Limb (tissue), 2 donors: ENCODE measurements around the gene ZNF776.
"Not testable (repeated sequence)": the region's sequence is repeated elsewhere in the genome, so short reads cannot be mapped to it uniquely, and the experiment has no call there.

Experiments
- DNase-seq, 2 donors: peaks; one replicate each; pipeline ENCODE4 v3.0.0-alpha.2; 2016; ENCODE audit errors: extremely low spot score in 2 of 2

Gene ZNF776

DNA sequence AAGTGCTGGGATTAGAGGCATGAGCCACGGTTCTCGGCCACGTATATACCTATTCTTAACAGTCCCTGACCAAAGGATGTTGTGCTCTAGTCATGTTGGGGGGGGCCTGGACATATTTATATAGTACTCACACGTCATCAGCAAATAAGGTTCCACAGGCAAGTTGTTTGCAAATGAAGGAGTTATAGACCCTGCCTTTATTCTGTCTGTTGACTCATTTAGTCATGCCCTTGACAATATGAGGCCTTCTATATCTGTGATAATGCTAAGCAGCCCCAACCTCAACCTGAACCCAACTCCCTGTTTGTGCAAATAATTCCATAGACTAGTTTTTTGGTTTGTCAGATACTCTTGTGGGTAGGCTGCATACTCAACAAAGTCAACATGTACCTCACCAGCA is 31.7 kb downstream of the ZNF776 start:
- DNase-seq, result no peak

DNA sequence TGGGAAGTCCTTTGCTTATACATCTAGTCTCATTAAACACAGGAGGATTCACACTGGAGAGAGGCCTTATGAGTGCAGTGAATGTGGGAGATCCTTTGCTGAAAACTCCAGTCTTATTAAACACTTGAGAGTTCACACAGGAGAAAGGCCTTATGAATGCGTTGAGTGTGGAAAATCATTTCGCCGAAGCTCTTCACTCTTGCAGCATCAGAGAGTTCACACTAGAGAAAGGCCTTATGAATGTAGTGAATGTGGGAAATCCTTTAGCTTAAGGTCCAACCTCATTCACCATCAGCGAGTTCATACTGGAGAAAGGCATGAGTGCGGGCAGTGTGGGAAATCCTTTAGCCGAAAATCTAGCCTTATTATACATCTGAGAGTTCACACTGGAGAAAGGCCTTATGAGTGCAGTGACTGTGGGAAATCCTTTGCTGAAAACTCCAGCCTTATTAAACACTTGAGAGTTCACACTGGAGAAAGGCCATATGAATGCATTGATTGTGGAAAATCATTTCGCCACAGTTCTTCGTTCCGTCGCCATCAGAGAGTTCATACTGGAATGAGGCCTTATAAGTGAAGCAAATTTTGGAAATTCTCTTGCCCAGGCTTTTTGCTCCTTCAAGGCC is 32.7 kb downstream of the ZNF776 start:
- no peak for DNase-seq

DNA sequence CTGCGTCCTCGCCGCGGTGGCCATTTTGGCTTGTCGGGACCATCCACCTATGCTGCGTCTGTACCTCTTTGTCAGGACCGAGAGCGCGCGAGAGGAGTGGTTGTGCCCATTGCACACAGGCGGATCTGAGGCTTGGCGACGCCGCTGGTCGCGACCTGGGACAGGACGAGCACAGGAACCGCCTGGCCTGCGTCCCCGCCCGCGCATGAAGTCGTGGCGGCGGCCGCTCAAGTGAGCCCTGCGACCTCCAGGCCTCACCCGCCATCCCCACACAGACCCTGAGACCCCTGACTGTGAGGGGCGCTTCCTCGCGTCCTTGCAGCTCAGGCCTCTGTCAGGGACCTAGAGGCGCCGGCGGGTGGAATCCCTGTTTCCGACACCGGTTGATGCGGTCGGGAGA is 39.7 kb downstream of the ZNF776 start:
- no peak for DNase-seq

DNA sequence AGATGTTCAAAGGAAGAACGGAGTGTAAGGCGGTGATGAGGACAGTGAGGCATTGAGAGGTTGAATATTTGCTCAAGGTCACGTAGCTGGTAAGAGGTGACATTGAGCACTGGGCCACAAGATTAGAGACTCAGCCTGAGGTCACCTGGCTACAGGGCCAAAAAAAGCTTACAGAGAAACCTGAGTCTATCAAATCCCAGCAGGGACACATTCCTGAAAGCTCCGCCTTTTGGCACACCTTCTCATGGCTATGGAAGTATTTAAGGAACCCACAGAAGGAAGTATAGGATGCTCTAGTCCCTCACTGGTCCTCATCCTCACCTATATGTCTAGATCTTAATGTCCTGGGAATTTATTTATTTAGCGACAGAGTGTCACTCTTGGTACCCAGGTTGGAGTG is 40.3 kb downstream of the ZNF776 start:
- DNase-seq, result no peak

DNA sequence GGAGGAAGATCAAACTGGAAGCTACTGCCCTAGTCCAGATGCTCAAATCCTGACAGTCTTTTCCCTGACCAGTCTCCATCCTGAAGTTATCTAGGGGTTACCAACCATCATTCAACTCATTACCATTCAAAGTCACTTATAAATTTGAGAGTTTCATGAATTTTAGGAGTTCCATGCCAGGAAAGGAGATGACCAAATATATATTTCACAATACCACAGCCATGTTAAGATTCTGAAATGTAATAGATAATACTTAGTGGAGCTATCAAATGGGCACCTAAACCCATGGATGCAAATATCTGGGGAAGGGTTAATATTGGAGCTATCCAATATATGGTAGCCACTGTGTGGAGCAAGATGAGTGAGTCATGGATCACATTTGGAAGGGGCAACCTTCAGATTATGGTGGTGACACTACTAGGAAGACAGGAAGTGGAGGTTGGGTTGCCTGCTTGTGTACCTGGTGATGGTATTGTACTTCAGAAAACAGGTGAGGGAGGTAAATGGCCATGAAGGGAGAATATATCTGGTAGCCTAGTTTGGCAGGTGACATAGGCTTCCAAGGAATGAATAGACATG is 41.6 kb downstream of the ZNF776 start:
- no peak for DNase-seq

DNA sequence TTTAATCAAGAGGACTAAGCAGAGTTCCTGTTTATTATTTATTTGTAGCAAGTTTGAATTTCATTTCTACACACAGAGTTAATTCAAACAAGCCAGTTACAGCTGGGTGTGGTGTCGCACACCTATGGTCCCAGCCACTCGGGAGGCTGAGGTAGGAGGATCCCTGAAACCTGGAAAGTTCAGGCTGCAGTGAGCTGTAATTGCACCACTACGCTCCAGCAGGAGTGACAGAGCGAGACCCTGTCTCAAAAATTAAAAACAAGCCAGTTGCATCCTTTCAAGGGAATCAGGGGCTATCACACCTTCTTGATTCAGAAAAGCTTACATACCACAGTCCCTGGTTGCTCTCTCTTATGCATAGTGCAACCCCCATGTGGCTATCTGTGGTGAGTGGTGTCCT is 42.7 kb downstream of the ZNF776 start:
- no peak for DNase-seq

DNA sequence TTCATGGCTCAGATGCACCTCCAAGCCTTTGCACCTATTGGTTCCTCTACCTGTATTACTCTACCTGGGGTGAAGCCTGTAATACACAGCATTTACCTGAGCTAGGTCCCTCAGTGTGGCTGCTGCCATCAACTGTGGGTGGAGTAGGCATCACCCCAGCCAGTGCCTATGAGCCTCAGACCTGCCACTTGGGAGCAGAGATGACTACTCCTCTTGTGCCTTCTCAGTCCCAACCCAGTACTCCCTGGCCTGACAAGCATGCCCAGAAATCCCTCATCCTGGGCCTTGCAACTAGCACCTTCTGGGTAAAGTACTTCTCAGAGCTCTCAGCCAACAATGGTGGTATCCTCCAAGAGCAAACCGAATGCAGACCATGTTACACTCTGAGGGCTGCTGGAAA is 50.0 kb downstream of the ZNF776 start:
- not testable (repeated sequence) for DNase-seq

DNA sequence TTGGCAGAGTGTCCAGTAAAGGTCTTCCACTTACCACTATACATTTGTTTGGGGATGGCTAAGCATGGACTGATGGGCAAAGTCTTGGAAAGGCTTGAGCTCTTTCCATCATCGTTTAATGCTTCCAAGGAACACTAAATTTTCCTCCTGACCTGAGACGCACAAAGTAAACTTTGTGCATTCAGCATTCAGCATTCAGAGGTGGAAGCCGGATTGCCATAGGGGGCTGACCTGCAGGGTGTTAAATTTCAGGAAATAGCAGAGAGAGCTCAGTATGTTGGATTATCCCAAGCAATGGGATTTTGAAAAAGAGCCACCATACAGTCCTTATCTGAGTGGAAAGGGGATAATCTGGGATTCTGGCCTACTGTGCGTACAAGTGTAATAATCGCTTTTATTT is 54.1 kb downstream of the ZNF776 start:
- DNase-seq, result no peak

DNA sequence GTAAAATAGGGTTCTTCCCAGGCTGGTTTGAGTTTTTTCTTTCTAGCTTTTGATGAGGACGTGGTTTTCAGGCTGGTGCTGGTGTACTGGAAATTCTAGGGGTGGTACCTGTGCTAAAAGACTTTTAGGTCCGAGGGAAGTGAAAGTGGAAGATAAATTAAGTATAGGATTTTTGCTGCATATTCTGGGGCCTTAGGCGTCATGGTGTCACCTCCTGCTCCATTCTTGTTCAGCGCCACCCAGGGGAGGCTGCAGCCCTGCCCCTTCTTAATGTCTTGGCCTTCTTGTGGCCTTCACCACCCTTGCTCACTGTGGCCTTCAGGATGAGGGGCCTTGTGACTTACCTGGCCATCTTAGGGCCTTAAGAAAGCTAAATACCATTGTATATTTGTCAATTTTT is 55.7 kb downstream of the ZNF776 start:
- DNase-seq, result no peak

DNA sequence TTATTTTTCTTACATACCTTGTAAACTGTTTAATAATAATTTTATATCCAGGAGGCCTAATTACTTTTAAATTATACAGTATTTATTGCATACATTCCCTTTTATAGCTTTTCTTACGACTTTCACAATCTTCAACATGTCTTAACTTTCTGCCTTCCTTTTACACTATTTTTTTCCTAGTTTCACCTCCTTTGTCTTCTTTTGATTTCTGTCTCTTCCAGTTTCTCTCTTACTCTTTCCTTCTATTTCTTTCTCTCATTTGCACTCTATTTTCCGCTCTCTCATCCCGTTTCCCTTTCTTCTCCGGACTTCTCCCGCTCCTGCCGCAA is 56.6 kb downstream of the ZNF776 start:
- no peak for DNase-seq

GRCh38 chr19:57803594-57804325 is 57.1 kb downstream of the ZNF776 start:
- peak; percentile 44 to 72 for DNase-seq

GRCh38 chr19:57807541-57807940 is 60.9 kb downstream of the ZNF776 start:
- no peak for DNase-seq
